Measurements from ENCODE around the gene MAJIN.

The MAJIN gene

GRCh38 chr11:64960719-64961118, 11.2 kb downstream of the MAJIN start:
- peaks cover under 1% of the 10 kb centered on the region for H3K27me3 ChIP-seq (ENCODE audit: insufficient read depth, low read length, poor library complexity)
- H3K36me3 ChIP-seq (ENCODE audit: insufficient read depth, low read length): no peaks in the 10 kb centered on the region
- no peaks in the 10 kb centered on the region for H4K20me1 ChIP-seq (ENCODE audit: insufficient read depth, low read length)
- H3K27ac ChIP-seq (ENCODE audit: low read length): no peak overlapping the region
- no peaks in the 10 kb centered on the region for H3K9me3 ChIP-seq (ENCODE audit: insufficient read depth, low read length, severe bottlenecking)
- no peak overlapping the region for H3K9ac ChIP-seq (ENCODE audit: low read depth, low read length)
- TF ChIP-seq CTCF (IDR thresholded peaks at IDR 0.05; ENCODE audit: borderline replicate concordance, extremely low read depth, low read length, poor library complexity, severe bottlenecking) (no peak), EZH2 (IDR thresholded peaks at IDR 0.05; ENCODE audit: borderline replicate concordance, low read depth, low read length, severe bottlenecking) (no peak)
- H3K79me2 ChIP-seq (ENCODE audit: insufficient read depth, low read length): no peaks in the 10 kb centered on the region
- no peak for DNase-seq
- no peak overlapping the region for H2AFZ ChIP-seq (ENCODE audit: low read depth, low read length)
- H3K4me3 ChIP-seq (ENCODE audit: low read depth in 1 of 2, low read length in 2 of 2): no peak overlapping the region
- no peak overlapping the region for H3K4me2 ChIP-seq (ENCODE audit: insufficient read depth, low read length)
- H3K4me1 ChIP-seq (ENCODE audit: insufficient read depth, low read length): no peaks in the 10 kb centered on the region
- ATAC-seq (ENCODE audit: insufficient read depth, low read depth): no peak

GRCh38 chr11:64959498-64959897, 12.4 kb downstream of the MAJIN start:
- Histone ChIP-seq H3K9me3 (ENCODE audit: insufficient read depth, low read length, severe bottlenecking) (no peaks in the 10 kb centered on the region), H4K20me1 (ENCODE audit: insufficient read depth, low read length) (no peaks in the 10 kb centered on the region), H3K36me3 (ENCODE audit: insufficient read depth, low read length) (no peaks in the 10 kb centered on the region), H3K4me3 (ENCODE audit: low read depth in 1 of 2, low read length in 2 of 2) (no peak overlapping the region), H3K4me1 (ENCODE audit: insufficient read depth, low read length) (no peaks in the 10 kb centered on the region), H2AFZ (ENCODE audit: low read depth, low read length) (no peak overlapping the region), H3K9ac (ENCODE audit: low read depth, low read length) (no peak overlapping the region), H3K79me2 (ENCODE audit: insufficient read depth, low read length) (no peaks in the 10 kb centered on the region), H3K27ac (ENCODE audit: low read length) (no peak overlapping the region), H3K4me2 (ENCODE audit: insufficient read depth, low read length) (no peak overlapping the region), H3K27me3 (ENCODE audit: insufficient read depth, low read length, poor library complexity) (peaks cover 8% of the 10 kb centered on the region)
- DNase-seq (no peak), ATAC-seq (ENCODE audit: insufficient read depth, low read depth) (no peak)
- no peak for TF ChIP-seq EZH2 (IDR thresholded peaks at IDR 0.05; ENCODE audit: borderline replicate concordance, low read depth, low read length, severe bottlenecking)
- TF ChIP-seq CTCF (IDR thresholded peaks at IDR 0.05; ENCODE audit: borderline replicate concordance, extremely low read depth, low read length, poor library complexity, severe bottlenecking): no peak

- no peak for ATAC-seq (ENCODE audit: insufficient read depth, low read depth)
- Histone ChIP-seq H3K4me2 (ENCODE audit: insufficient read depth, low read length) (no peak overlapping the region), H3K27me3 (ENCODE audit: insufficient read depth, low read length, poor library complexity) (peaks cover 28% of the 10 kb centered on the region), H2AFZ (ENCODE audit: low read depth, low read length) (no peak overlapping the region), H3K36me3 (ENCODE audit: insufficient read depth, low read length) (no peaks in the 10 kb centered on the region), H4K20me1 (ENCODE audit: insufficient read depth, low read length) (no peaks in the 10 kb centered on the region), H3K4me1 (ENCODE audit: insufficient read depth, low read length) (no peaks in the 10 kb centered on the region), H3K9ac (ENCODE audit: low read depth, low read length) (no peak overlapping the region), H3K9me3 (ENCODE audit: insufficient read depth, low read length, severe bottlenecking) (no peaks in the 10 kb centered on the region), H3K27ac (ENCODE audit: low read length) (no peak overlapping the region), H3K4me3 (ENCODE audit: low read depth in 1 of 2, low read length in 2 of 2) (no peak overlapping the region), H3K79me2 (ENCODE audit: insufficient read depth, low read length) (no peaks in the 10 kb centered on the region)
- DNase-seq: no peak
- TF ChIP-seq EZH2 (IDR thresholded peaks at IDR 0.05; ENCODE audit: borderline replicate concordance, low read depth, low read length, severe bottlenecking) (no peak), CTCF (IDR thresholded peaks at IDR 0.05; ENCODE audit: borderline replicate concordance, extremely low read depth, low read length, poor library complexity, severe bottlenecking) (no peak)
These were observed 17.7 kb downstream of the MAJIN start for GRCh38 chr11:64954201-64954600.

GRCh38 chr11:64951529-64951928, 20.4 kb downstream of the MAJIN start:
- Histone ChIP-seq H3K79me2 (ENCODE audit: insufficient read depth, low read length) (no peaks in the 10 kb centered on the region), H3K36me3 (ENCODE audit: insufficient read depth, low read length) (no peaks in the 10 kb centered on the region), H3K4me1 (ENCODE audit: insufficient read depth, low read length) (no peaks in the 10 kb centered on the region), H2AFZ (ENCODE audit: low read depth, low read length) (no peak overlapping the region), H3K9ac (ENCODE audit: low read depth, low read length) (no peak overlapping the region), H3K27me3 (ENCODE audit: insufficient read depth, low read length, poor library complexity) (peaks cover 28% of the 10 kb centered on the region), H3K9me3 (ENCODE audit: insufficient read depth, low read length, severe bottlenecking) (no peaks in the 10 kb centered on the region), H3K4me2 (ENCODE audit: insufficient read depth, low read length) (no peak overlapping the region), H4K20me1 (ENCODE audit: insufficient read depth, low read length) (no peaks in the 10 kb centered on the region), H3K27ac (ENCODE audit: low read length) (no peak overlapping the region), H3K4me3 (ENCODE audit: low read depth in 1 of 2, low read length in 2 of 2) (no peak overlapping the region)
- DNase-seq: no peak
- no peak for ATAC-seq (ENCODE audit: insufficient read depth, low read depth)
- TF ChIP-seq EZH2 (IDR thresholded peaks at IDR 0.05; ENCODE audit: borderline replicate concordance, low read depth, low read length, severe bottlenecking) (no peak), CTCF (IDR thresholded peaks at IDR 0.05; ENCODE audit: borderline replicate concordance, extremely low read depth, low read length, poor library complexity, severe bottlenecking) (no peak)

All from DND-41 (cell line).